BJ (cell line): ENCODE data around the gene ATP1B1. TPM values are rescaled to one million over a fixed set of nuclear protein-coding genes. Genes with fewer than 3 reads are reported as not detected.
"Not testable (repeated sequence)": the region's sequence is repeated elsewhere in the genome, so short reads cannot be mapped to it uniquely, and the experiment has no call there.

Source experiments
- CTCF ChIA-PET: fragments of 350-600 bp; formaldehyde crosslinking; extraction: SDS; loops from one replicate; lab custom pipeline; 2021; ENCODE audit warnings: antibody characterized with exemption, inconsistent platforms; lab: Yijun Ruan, JAX
- POLR2A ChIA-PET: fragments of 300-600 bp; sonication (Branson Sonifier 250); formaldehyde crosslinking; extraction: SDS; loops from one replicate; lab custom pipeline; 2021; ENCODE audit warnings: antibody characterized with exemption; lab: Charles Lee
- DNase-seq: peaks from one replicate; pipeline ENCODE4 v3.0.0-alpha.2; 2011; ENCODE audit warnings: low read depth
- H3K27me3 ChIP-seq: 2 replicates; pipeline ENCODE4 v1.6.0; 2011; ENCODE audit warnings: low read length; ENCODE audit not compliant: control insufficient read depth, insufficient read depth
- H3K36me3 ChIP-seq: 2 replicates; pipeline ENCODE4 v1.5.1; 2011; ENCODE audit warnings: low read length; ENCODE audit not compliant: control insufficient read depth, insufficient read depth
- H3K4me3 ChIP-seq: 2 replicates; pipeline ENCODE4 v1.5.1; 2011; ENCODE audit warnings: low read depth, mild to moderate bottlenecking, control low read depth, low read length
- CTCF ChIP-seq: IDR thresholded peaks from 2 replicates; pipeline ENCODE4 v1.5.1; 2011; ENCODE audit warnings: low read depth, mild to moderate bottlenecking, control low read depth, inconsistent platforms, low read length, moderate library complexity; ENCODE audit not compliant: insufficient read depth
- polyA plus RNA-seq: library from polyadenylated mRNA; depleted of rRNA; stranded (reverse); fragments of >200 nt; gene quantifications from 2 replicates; pipeline ENCODE4 v1.2.3, GENCODE V29; 2011
- small RNA-seq: library from RNA; depleted of rRNA; stranded (forward); fragments of <200 nt; gene quantifications from one replicate; pipeline ENCODE3, GENCODE V24; 2012; ENCODE audit warnings: low replicate concordance, low read depth; ENCODE audit not compliant: insufficient read length

Gene ATP1B1
- polyA plus RNA-seq, 1 experiment = 10.5 TPM

GRCh38 chr1:169161496-169162194 is 55.2 kb downstream of the ATP1B1 start:
- TF ChIP-seq CTCF = no peak
- CTCF ChIA-PET = no interaction called here
- Histone ChIP-seq H3K36me3 (no peaks in the 10 kb centered on the region), H3K27me3 (no peaks in the 10 kb centered on the region), H3K4me3 (no peak overlapping the region)
- POLR2A ChIA-PET = no interaction called here
- DNase-seq = no peak

GRCh38 chr1:169163059-169163458 is 56.6 kb downstream of the ATP1B1 start:
- POLR2A ChIA-PET = no interaction called here
- Histone ChIP-seq H3K4me3 (no peak overlapping the region), H3K36me3 (no peaks in the 10 kb centered on the region), H3K27me3 (no peaks in the 10 kb centered on the region)
- no peak for DNase-seq
- TF ChIP-seq CTCF = no peak
- CTCF ChIA-PET = no interaction called here

- no peaks in the 10 kb centered on the region for H3K27me3 ChIP-seq
- DNase-seq = no peak
- no peaks in the 10 kb centered on the region for H3K36me3 ChIP-seq
- no peak for TF ChIP-seq CTCF
- CTCF ChIA-PET = interaction anchor here (0.8 kb wide), 1 partner anchor 10 kb away, joined by 3 read pairs; no protein-coding TSS in a partner anchor
- no peak overlapping the region for H3K4me3 ChIP-seq
- POLR2A ChIA-PET = no interaction called here
These were observed 69.0 kb downstream of the ATP1B1 start for GRCh38 chr1:169175461-169175860.

GRCh38 chr1:169179431-169179830 is 72.9 kb downstream of the ATP1B1 start:
- H3K27me3 ChIP-seq, H3K36me3 ChIP-seq, POLR2A ChIA-PET, DNase-seq, H3K4me3 ChIP-seq: not testable (repeated sequence)
- CTCF ChIA-PET = interaction anchor here (1.3 kb wide), 1 partner anchor 750 kb away, joined by 3 read pairs; no protein-coding TSS in a partner anchor

- no peaks in the 10 kb centered on the region for H3K36me3 ChIP-seq
- no peaks in the 10 kb centered on the region for H3K27me3 ChIP-seq
- DNase-seq = no peak
- TF ChIP-seq CTCF = no peak
- no peak overlapping the region for H3K4me3 ChIP-seq
- ChIA-PET CTCF (no interaction called here), POLR2A (no interaction called here)
These were observed 73.7 kb downstream of the ATP1B1 start for GRCh38 chr1:169180174-169180573.

Small RNA genes within 50 kb of the gene (small RNA-seq; reads per million reads assigned to genes)
- not detected for gene RNA5SP66
